Stimulated activated CD8-positive, alpha-beta memory T cell treated with anti-CD3 and anti-CD28 coated beads, Interleukin-4, amount 100 ng/mL, for 24 hours (primary cell): ENCODE measurements around the gene RRBP1.

ENCODE experiments used
- DNase-seq: peaks from one replicate; pipeline ENCODE4 v3.0.0-alpha.2; 2020; ENCODE audit warnings: low read depth

Gene RRBP1

GRCh38 chr20:17622086-17622850, 59.8 kb downstream of the RRBP1 start:
- DNase-seq = no peak

- DNase-seq = no peak
These were observed 60.6 kb downstream of the RRBP1 start for GRCh38 chr20:17621229-17621968.

- DNase-seq = no peak
These were observed 61.4 kb downstream of the RRBP1 start for GRCh38 chr20:17620371-17621228.

GRCh38 chr20:17619351-17620093, 62.5 kb downstream of the RRBP1 start:
- no peak for DNase-seq

GRCh38 chr20:17618673-17619013, 63.4 kb downstream of the RRBP1 start:
- no peak for DNase-seq

- DNase-seq = no peak
These were observed 64.0 kb downstream of the RRBP1 start for GRCh38 chr20:17617868-17618672.

- peak; percentile 33 for DNase-seq
These were observed 64.7 kb downstream of the RRBP1 start for GRCh38 chr20:17617212-17617867.

GRCh38 chr20:17616480-17617211, 65.4 kb downstream of the RRBP1 start:
- DNase-seq = no peak

GRCh38 chr20:17615645-17616479, 66.2 kb downstream of the RRBP1 start:
- DNase-seq = no peak

- DNase-seq = no peak
These were observed 67.0 kb downstream of the RRBP1 start for GRCh38 chr20:17614812-17615644.

- DNase-seq = no peak
These were observed 67.7 kb downstream of the RRBP1 start for GRCh38 chr20:17614176-17614811.

- DNase-seq = no peak
These were observed 68.5 kb downstream of the RRBP1 start for GRCh38 chr20:17613328-17614175.

- DNase-seq = no peak
These were observed 69.1 kb downstream of the RRBP1 start for GRCh38 chr20:17612992-17613327.

- peak; percentile 19 for DNase-seq
These were observed 69.6 kb downstream of the RRBP1 start for GRCh38 chr20:17612287-17612991.

GRCh38 chr20:17611540-17612286, 70.3 kb downstream of the RRBP1 start:
- DNase-seq = no peak

GRCh38 chr20:17611290-17611539, 70.8 kb downstream of the RRBP1 start:
- DNase-seq = no peak
